Activated CD4-positive, alpha-beta T cell treated with anti-CD3 and anti-CD28 coated beads, Interleukin-2, amount 50 U/mL, for 48 hours (primary cell): ENCODE measurements around the gene TSPAN3.
A peak's percentile ranks its signal among the peaks of the same experiment; 100 is the strongest.

Experiments used
- DNase-seq, 2 experiments: peaks; one replicate each; pipeline ENCODE4 v3.0.0-alpha.2; 2020

TSPAN3 gene

GRCh38 chr15:77032647-77033416 lies 38.1 kb downstream of the TSPAN3 start:
- DNase-seq = peak in 1 of 2 experiments; percentile 2

DNA sequence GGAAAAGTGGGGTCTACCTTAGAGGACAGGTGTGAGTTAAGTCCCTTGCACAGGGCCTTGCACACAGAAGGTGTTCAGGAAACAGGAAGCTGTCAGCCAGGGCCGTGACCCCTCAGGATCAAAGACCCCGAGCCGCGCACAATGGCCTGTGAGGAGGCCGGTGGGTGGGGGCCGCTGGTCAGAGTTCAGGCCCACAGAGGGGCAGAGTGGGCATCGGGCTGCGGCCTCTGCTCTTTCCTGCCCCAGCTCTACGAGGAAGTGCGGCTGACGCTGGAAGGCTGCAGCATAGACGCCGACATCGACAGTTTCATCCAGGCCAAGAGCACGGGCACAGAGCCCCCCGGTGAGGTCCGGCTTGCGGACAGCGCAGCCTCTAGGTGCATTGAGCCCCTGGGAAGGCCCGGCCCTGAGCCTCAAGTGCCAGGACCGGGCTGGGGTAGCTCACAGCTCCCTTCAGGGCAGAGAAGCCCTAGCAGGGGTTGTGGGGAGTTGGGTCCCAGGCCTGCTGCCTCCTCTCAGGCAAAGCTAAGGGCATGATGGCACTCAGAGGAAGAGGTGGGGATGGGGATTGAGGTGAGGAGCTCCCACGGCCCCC lies 38.8 kb downstream of the TSPAN3 start:
- DNase-seq = peak in 1 of 2 experiments; percentile 2

DNA sequence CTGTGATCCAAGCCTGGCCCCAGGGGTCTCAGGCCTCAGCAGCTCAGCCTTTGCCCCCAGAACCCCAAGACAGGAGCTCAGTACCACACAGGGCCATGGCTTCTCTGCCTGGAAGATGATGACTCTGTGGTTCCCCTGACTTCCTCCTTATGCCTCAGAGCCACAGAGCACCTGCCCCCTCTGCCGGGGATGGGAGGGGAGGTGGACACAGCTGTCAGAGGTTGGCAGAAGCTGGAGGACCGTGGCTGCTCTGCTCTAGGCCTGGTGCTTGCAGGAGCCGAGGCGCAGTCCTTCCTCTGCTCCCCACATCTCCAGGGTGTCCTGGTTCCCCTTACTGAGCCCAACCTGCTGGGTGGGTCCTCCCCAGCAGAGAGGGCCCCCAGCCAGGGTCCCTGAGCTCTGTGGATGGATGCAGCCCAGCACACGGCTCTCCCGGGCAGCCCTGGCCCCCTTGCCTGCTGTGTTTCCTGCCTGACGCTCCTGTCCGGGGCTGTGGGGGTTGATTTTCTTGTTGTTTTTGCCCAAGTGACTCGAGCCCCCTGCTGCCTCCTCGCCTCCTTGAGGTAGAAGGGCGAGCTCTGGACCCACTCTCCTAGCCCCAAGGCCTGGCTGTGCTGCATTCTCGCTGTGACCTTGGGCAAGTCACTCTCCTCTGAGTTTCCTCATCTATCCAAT lies 39.4 kb downstream of the TSPAN3 start:
- peak; percentile 15 to 23 for DNase-seq

- DNase-seq = peak in 1 of 2 experiments; percentile 0
These were observed 40.0 kb downstream of the TSPAN3 start for GRCh38 chr15:77030928-77031375.

DNA sequence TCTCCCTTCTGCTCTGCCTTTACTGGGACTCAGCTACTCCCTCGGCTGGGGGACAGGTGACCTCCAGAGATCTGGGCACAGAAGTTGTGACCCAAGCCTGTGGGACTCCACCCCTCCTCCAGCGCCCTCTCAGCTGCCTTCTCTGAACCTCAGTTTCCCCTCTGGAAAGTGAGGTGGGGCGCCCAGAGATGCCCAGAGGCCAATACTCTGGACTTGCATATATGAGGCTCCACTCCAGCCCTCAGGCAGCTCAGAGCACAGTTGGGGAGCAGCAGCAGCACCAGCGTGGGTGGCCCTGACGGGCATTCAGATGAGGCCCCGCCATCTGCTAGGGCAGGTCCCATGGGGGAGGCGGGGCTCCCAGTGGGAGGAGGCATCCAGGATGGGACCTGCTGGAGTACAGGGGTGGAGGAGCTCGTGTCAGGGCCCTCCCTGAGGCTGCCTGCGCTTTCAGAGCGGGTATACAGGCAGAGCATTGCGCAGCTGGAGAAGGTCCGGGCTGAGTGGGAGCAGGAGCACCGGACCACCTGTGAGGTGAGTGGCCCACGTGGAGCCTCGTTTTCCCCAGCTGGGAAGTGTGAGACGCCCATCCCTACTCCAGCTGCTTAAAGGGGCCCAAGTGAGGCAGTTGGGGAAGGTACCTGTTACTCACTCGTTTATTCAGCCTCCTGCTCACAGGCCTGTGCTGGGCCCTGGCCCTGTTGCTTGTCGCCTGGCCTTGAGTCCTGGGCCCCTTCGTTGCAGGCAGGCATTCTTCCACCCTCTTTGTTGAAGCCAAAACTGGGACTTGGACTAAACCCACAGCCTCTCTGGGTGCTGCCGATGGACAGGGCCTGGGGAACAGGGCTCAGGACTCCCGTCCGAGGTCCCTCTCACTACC lies 40.6 kb downstream of the TSPAN3 start:
- peak; percentile 0 to 3 for DNase-seq

DNA sequence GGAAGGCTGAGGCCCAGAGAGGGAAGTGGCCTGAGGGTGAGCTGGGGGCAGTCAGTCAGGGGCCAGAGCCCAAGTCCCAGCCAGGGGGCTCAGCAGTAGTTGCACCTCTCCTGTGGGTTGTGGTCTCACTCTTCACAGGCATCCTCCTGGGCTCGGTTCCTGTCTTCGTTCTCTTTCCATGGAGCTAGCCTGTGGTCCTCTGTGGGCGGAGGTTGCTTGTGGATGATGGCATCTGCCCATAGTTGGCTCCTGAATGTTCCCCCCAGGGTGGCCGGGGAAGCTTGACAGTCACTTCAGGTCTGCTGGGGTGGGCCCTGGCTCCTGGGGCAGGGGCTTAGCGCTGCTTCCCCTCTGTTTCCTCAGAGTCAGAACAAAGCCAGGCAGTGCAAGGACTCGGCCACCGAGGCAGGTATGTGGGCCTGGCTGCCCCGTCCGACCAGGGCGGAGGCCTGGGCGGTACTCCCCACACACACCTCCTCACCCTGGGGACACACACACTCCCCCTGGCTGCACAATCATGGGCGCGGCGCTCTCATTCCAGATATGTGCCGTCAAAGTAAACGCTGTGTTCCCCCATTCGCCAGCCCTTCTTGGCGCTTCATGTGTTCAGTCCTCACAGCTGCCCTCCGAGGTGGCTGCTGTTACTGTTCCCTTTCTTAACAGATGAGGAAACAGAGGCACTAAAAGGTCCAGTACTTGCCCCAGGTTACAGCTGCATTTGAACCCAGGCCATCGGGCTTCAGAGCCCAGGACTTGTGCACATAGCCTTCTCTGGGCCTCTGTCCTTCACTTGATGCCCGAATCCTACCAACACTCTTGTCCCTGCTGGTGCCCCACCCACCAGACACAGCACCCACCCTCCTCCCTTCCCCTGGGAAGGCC lies 41.5 kb downstream of the TSPAN3 start:
- peak; percentile 0 to 2 for DNase-seq

DNA sequence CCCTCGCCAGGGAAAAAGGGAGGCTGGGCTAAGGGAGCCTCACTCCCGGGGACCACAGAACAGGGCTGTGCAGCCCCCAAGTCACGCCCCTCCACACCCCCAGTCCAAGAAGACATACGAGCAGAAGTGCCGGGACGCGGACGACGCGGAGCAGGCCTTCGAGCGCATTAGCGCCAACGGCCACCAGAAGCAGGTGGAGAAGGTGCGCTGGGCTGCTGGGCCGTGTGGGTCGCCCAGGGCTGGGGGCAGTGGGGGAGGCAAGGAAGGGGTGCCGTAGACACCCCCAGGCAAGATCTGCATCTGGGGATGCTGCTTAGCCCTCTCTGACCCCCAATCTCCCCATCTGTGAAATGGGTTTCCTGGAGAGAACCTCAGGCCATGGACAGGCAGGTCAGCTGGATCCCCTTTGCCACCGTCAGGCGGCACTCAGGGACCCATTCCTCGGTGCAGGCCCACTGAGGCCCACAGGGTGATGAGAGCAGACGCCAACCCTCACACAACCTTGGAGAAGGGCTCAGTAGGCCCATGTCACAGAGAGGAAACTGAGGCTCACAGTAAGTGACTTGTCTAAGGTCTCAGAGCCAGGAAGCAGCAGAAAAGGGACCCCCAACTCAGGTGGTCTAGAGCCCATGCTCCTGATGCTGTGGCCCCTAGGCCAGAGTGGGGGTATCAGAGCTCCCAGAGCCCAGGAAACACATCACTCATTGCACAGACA lies 42.3 kb downstream of the TSPAN3 start:
- DNase-seq = peak in 1 of 2 experiments; percentile 0

GRCh38 chr15:77027697-77028450 lies 43.0 kb downstream of the TSPAN3 start:
- DNase-seq = peak; percentile 0 to 2

DNA sequence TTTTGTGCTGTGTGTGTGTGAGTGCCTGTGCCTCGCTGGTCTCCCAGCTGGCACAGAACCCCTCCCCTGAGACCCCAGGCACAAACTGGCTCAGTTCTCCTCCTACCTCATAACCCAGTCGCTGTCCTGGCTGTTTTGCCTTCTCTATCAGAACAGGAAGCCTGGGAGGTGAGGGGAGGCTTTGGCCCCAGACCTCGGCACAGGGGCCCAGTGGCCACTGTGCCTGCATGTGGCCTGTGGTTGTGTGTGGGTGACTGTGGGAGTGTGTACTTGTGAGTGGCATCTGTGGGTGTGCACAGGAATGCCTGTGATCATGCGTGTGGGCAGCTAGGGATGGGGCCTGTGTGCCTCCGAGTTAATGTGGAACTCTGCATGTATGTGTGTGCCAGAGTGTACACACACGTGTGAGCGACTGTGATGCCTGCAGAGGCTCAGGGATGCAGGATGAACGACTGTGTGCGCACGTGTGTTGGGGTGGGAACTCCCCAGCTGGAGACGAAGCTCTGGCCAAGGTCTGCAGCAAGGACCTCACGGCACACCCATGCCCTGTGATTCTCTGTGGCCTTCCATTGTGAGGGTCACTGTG lies 43.7 kb downstream of the TSPAN3 start:
- peak; percentile 0 to 2 for DNase-seq

- DNase-seq = peak in 1 of 2 experiments; percentile 1
These were observed 44.3 kb downstream of the TSPAN3 start for GRCh38 chr15:77026501-77027110.

DNA sequence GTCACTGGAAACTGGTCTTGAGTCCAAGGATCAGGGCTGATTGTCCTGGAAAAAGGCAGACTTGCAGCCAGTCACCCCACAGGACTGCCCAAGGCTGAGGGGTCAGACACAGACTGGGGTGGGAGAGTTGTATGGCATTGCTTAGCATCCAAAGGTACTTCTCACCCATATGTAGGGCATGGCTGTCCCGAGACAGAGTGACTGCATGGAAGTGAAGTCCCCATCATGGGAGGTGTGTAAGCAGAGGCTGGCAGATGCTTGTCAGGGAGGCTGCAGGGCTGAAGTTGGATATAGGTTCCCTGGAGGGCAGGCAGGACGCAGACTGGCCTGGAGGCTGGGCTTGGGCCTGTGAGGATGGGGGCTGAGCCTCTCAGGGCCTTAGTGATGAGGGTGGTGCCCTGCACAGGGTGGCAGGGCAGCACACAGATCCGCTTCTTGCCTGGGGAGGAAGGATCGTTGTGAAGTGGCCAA lies 44.9 kb downstream of the TSPAN3 start:
- peak; percentile 0 to 2 for DNase-seq

DNA sequence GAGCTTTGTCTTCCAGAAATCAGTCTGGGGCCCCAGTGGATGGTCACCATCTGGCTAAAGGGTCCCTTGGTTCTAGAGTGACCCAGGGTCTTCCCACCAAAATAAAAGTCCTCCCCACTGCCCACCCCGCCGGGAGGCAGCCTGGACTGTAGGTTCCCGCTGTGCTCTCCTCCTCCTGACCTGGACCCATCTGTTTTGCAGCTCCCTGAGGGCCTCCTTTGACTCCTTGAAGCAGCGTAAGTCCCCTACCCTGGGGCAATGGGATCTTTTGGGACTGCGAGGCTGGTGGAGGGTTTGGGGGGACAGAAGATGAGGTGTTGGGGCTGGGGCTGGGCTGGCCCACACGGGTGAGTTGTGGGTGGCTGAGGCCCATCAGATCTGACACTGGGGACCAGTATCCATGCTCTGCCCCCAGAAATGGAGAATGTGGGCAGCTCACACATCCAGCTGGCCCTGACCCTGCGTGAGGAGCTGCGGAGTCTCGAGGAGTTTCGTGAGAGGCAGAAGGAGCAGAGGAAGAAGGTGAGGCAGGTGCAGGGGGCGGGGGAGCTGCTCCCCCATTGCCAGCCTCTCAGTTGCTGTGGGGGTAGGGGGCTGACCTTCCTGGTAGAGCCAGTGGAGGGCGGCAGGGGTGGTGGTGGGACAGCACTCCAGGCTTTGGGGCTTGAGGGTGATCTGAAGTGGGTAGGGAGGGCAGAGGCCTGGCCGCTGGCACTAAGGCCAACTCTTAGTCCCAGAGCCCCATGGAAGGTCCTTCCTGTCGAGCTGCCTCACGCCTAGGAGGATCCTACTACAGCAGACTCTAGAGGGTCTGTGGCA lies 45.6 kb downstream of the TSPAN3 start:
- DNase-seq = peak in 1 of 2 experiments; percentile 2

DNA sequence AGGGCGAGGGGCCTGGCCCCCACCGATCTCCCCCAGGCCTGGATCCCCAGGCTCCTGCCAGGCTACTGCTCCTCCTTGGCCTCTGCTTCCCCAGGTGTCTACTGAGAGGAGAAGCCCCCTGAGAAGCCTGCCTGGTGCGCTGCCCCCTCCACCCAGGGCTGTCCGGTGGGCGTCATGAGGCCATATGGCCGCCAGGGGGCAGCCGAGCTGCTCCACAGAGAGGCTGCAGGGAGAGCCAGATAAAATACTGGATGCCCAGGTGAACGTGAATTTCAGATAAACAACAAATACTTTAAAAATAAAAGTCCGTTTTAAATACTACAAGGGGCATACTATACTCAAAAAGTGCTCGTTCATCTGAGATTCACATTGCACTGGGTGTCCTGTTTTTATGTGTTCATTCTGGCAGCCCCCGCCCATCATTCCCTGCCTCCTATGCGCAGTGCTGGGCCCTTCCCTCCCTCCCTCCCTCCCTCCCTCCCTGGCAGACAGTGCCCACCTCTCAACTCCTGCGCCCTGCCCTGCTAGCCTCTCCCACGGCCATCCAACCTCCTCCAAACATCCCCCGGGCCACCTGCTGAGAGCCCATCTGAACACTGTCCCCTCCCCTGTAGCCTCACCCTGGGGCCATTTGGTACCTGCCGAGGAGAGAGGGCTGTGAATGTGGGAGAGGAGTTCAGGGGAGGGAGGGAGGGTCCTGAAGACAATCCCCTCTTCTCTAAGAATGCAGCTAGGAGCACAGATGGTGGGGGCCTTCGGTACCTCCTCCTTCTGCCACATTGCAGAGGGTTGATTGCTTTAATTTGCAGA lies 46.4 kb downstream of the TSPAN3 start:
- DNase-seq = peak; percentile 77 to 80

- no peak for DNase-seq
These were observed 47.2 kb downstream of the TSPAN3 start for GRCh38 chr15:77023576-77024272.

GRCh38 chr15:77022646-77023575 lies 48.0 kb downstream of the TSPAN3 start:
- DNase-seq = no peak
